Sigmoid colon (tissue), 7 donors: Measurements from ENCODE around the gene DZIP1. TPM values are rescaled to one million over a fixed set of nuclear protein-coding genes. Genes with fewer than 3 reads are reported as not detected.

Source experiments
- DNase-seq: peaks from one replicate; pipeline ENCODE4 v3.0.0-alpha.2; 2019
- H3K27ac ChIP-seq, 4 donors: fragments of 200-600 bp; sonication (generic); one replicate each; pipeline ENCODE4 v1.5.1; 2016 to 2019; ENCODE audit warnings: mild to moderate bottlenecking in 1 of 4
- H3K27me3 ChIP-seq, 3 donors: fragments of 200-600 bp; sonication (generic); one replicate each; pipeline ENCODE4 v1.5.1; 2019; ENCODE audit warnings: mild to moderate bottlenecking in 1 of 3
- H3K36me3 ChIP-seq, 4 donors: fragments of 200-600 bp; sonication (generic); one replicate each; pipeline ENCODE4 v1.5.1; 2016 to 2019
- H3K4me1 ChIP-seq, 4 donors: fragments of 200-600 bp; sonication (generic); one replicate each; pipeline ENCODE4 v1.5.1; 2017 to 2019
- H3K4me3 ChIP-seq, 4 donors: fragments of 200-600 bp; sonication (generic); one replicate each; pipeline ENCODE4 v1.5.1; 2017 to 2019; ENCODE audit warnings: mild to moderate bottlenecking in 2 of 4, moderate library complexity in 1 of 4
- H3K9me3 ChIP-seq, 4 donors: fragments of 200-600 bp in 3 of 4; sonication (generic) in 3 of 4; one replicate each; pipeline versions ENCODE4 v1.5.1 to v1.6.1; 2013 to 2019
- EP300 ChIP-seq, 4 donors: sonication (generic); formaldehyde crosslinking; IDR thresholded peaks; one replicate each; pipeline ENCODE4 v1.6.1; 2017; ENCODE audit warnings: antibody characterized with exemption in 4 of 4
- POLR2A ChIP-seq, 2 donors: fragments of 450-650 bp; IDR thresholded peaks; one replicate each; pipeline ENCODE4 v1.6.1; 2016; ENCODE audit warnings: antibody characterized with exemption in 2 of 2, mild to moderate bottlenecking in 2 of 2, moderate library complexity in 2 of 2
- POLR2AphosphoS5 ChIP-seq, 4 donors: sonication (generic); formaldehyde crosslinking; IDR thresholded peaks; one replicate each; pipeline ENCODE4 v1.6.1; 2017; ENCODE audit warnings: antibody characterized with exemption in 4 of 4
- WGBS, 2 donors: extraction: QIAGEN DNeasy Blood & Tissue Kit; methylation state at CpG; one replicate each; pipeline ENCODE4 v1.1.7; 2013; 5-methylcytosine and 5-hydroxymethylcytosine counted together
- intact Hi-C: fragments of 100-400 bp; cut with DNase I; formaldehyde crosslinking; loops from one replicate; pipeline ENCODE4 v1.15.1; 2023
- polyA plus RNA-seq, 3 donors: library from polyadenylated mRNA; stranded (reverse); fragments of 200-250 nt; gene quantifications; one replicate each; pipeline ENCODE4 v1.2.3, GENCODE V29; 2013
- total RNA-seq, 4 donors: library from RNA; depleted of rRNA; stranded (reverse); fragments of >200 nt; gene quantifications; one replicate each; pipeline ENCODE4 v1.1.0, GENCODE V29; 2016
- TF ChIP-seq, protein P1 (sequence below), 4 experiments: fragments of 450-650 bp in 3 of 4; fragments of 200-600 bp in 1 of 4; IDR thresholded peaks; one replicate each; pipeline ENCODE4 v1.5.1; 2016 to 2019; ENCODE audit warnings: antibody characterized with exemption in 4 of 4, mild to moderate bottlenecking in 3 of 4, moderate library complexity in 2 of 4
- donor health status: healthy with polysubstance abuse.
- donor health status: Bipolar disorder and iron deficiency.
- donor health status: healthy.

Gene DZIP1
- total and polyA plus RNA-seq, 7 donors, result 1.8 to 41.8 (median 17.5) TPM

GRCh38 chr13:95533545-95534160 lies 110.9 kb downstream of the DZIP1 start:
- Histone ChIP-seq H3K4me1 (no peaks in the 10 kb centered on the region), H3K9me3 (no peaks in the 10 kb centered on the region), H3K27ac (no peak overlapping the region), H3K27me3 (no peaks in the 10 kb centered on the region), H3K4me3 (no peak overlapping the region), H3K36me3 (no peaks in the 10 kb centered on the region)
- WGBS, 2 donors, result 25 to 71% methylated on average over 7 of the region's 7 CpGs
- no peak for DNase-seq
- intact Hi-C loops, result no loop called here
- TF ChIP-seq, protein P1, sequence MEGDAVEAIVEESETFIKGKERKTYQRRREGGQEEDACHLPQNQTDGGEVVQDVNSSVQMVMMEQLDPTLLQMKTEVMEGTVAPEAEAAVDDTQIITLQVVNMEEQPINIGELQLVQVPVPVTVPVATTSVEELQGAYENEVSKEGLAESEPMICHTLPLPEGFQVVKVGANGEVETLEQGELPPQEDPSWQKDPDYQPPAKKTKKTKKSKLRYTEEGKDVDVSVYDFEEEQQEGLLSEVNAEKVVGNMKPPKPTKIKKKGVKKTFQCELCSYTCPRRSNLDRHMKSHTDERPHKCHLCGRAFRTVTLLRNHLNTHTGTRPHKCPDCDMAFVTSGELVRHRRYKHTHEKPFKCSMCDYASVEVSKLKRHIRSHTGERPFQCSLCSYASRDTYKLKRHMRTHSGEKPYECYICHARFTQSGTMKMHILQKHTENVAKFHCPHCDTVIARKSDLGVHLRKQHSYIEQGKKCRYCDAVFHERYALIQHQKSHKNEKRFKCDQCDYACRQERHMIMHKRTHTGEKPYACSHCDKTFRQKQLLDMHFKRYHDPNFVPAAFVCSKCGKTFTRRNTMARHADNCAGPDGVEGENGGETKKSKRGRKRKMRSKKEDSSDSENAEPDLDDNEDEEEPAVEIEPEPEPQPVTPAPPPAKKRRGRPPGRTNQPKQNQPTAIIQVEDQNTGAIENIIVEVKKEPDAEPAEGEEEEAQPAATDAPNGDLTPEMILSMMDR (IDR thresholded peaks at IDR 0.05), result no peak
- TF ChIP-seq EP300 (IDR thresholded peaks at IDR 0.05) (no peak), POLR2A (IDR thresholded peaks at IDR 0.05) (no peak), POLR2AphosphoS5 (IDR thresholded peaks at IDR 0.05) (no peak)

- intact Hi-C loops, result no loop called here
- Histone ChIP-seq H3K9me3 (no peaks in the 10 kb centered on the region), H3K27me3 (no peaks in the 10 kb centered on the region), H3K4me3 (no peak overlapping the region), H3K27ac (no peak overlapping the region), H3K4me1 (no peaks in the 10 kb centered on the region), H3K36me3 (no peaks in the 10 kb centered on the region)
- WGBS, 2 donors, result 51 to 77% methylated on average over 5 of the region's 5 CpGs
- TF ChIP-seq POLR2AphosphoS5 (IDR thresholded peaks at IDR 0.05), result no peak
- TF ChIP-seq POLR2A (IDR thresholded peaks at IDR 0.05), result no peak
- no peak for TF ChIP-seq EP300 (IDR thresholded peaks at IDR 0.05)
- TF ChIP-seq, protein P1 (IDR thresholded peaks at IDR 0.05), result no peak
- no peak for DNase-seq
Measured at GRCh38 chr13:95530178-95530577, 114.3 kb downstream of the DZIP1 start.

Other genes starting within 250 kb of the DZIP1 start
- gene CLDN10, start 92.0 kb downstream of the DZIP1 start, total RNA-seq, result 1 to 10 TPM in 1 of 4 donors, under 1 TPM in 1, not detected in 2; 0.36 to 1.5 TPM
- gene CLDN10, start 92.0 kb downstream of the DZIP1 start, polyA plus RNA-seq, result under 1 TPM in 1 of 3 donors, not detected in 2; 0.20 TPM
- gene DNAJC3, start 32.4 kb upstream of the DZIP1 start, total RNA-seq, result 10 to 100 TPM; 41.5 to 48.5 (median 43.4) TPM
- gene DNAJC3, start 32.4 kb upstream of the DZIP1 start, polyA plus RNA-seq, result 10 to 100 TPM in 1 of 3 donors, 1 to 10 TPM in 2; 4.8 to 26.5 (median 6.0) TPM